Fibroblast of skin of right biceps (primary cell): ENCODE results near the gene RABL2A.
"Not testable (repeated sequence)": the region's sequence is repeated elsewhere in the genome, so short reads cannot be mapped to it uniquely, and the experiment has no call there.

ENCODE experiments used
- DNase-seq: peaks from one replicate; pipeline ENCODE4 v3.0.0-alpha.2; 2013

The RABL2A gene

DNA sequence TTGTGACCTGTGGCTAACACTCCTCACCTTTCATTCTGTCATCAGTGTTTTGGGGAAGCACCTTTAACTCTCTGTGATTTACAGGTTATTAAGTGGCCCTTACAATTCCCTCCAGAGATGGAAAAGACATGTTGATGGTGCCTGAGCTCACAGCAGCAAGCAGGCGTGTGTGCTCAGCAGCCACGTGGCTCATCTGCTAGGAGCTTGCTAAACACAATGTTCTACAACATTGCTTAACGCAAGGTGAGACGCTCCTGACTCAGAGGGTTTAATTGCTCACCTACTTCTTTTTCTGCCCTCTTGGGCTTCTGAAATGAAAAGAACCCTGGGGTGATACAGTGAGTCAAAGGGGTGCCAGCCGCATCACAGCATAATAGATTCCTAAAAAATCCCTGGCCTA is 6.1 kb upstream of the RABL2A start:
- not testable (repeated sequence) for DNase-seq

DNA sequence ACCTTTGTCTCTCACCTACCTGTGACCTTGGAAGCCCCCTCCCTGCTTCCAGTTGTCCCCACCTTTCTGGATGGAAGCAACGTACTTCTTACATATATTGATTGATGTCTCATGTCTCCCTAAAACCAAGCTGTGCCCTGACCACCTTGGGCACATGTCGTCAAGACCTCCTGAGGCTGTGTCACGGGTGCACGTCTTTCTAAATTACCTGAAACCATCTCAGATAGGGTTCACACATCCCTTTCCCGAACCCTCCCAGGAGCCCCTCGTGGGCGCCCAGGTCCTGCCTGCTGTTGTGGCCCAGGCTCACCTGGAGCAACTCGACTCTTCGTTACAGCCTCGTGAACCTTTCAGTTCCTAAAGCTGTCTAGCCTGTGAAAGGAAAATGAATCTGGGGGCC is 1.2 kb upstream of the RABL2A start:
- not testable (repeated sequence) for DNase-seq

DNA sequence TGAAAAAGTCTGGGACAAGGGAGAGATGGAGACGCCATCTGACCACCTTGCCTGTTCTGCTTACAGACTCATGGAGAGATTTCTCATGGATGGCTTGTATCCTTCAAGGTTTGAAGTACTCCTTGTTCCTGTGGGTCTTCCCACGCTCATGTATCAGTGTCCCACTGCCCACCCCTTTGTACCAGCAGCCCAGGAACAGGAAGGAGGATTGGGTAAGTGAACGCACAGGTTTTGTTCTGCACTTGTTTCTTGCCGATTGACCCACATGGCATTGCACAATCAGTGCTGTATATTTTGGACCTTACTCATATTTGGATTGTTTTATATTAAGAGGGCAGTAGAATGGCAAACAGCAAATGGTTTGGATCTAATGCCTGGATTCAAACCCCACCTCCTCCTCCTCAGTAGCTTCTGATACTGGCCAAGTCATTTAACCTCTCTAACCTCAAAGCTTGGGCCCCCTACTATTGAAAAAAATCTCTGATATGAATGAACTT is 5.8 kb downstream of the RABL2A start:
- not testable (repeated sequence) for DNase-seq

DNA sequence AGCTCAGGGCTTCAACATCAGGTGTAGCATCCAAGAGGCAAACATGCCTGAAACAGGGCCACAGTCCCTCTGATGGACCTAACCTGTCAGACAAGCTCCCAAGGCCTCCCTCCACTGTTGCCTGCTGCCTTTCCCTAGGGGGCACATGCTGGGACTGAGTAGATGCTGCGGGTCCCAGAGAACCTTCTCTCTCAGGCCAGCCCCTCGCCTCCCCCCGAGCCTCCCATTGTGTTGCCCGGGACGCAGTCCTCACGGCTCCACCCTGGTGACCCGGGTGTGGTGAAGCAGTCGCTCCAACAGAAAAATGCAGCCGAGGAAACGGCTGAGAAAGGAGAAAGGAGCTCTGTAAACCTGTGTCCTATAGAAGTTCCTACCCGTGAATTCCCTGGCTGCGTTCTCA is 8.3 kb downstream of the RABL2A start:
- not testable (repeated sequence) for DNase-seq

DNA sequence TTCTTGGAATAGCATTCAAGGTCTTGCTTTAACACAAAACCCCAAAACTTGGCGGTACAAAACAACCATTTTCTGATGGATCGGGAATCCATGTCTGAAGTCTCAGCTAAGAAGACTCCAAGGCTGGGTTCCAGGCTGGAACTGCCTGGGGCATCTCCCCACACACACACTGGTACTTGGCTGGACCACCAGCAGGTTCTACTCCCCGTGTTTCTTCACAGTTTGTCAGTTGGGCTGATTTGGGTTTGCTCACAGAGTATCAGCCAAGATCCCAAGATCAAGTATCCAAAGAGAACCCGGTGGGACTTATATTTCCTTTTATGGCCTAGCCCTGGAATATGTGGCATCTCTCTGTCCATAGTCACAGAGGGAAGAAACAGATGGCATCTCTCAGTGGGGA is 9.2 kb downstream of the RABL2A start:
- DNase-seq = not testable (repeated sequence)

DNA sequence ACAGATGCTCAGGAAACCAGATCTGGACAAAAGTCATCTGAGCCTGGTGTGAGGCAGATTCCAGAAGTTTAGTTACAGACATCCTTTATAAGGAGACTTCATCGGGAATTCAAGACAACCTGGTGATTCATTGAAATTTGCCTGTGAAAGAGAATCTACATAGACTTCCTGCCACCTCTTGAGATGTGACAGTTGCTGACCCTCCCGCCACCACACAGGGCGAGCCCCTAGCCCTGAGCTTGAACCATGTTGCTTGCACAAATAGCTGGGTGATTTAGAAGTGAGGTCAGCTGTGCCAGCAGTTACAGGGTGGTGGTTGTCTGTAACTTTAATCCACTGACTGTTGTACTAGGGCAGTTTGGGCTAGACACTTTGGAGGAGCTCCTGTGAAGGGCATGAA is 11.0 kb downstream of the RABL2A start:
- not testable (repeated sequence) for DNase-seq

DNA sequence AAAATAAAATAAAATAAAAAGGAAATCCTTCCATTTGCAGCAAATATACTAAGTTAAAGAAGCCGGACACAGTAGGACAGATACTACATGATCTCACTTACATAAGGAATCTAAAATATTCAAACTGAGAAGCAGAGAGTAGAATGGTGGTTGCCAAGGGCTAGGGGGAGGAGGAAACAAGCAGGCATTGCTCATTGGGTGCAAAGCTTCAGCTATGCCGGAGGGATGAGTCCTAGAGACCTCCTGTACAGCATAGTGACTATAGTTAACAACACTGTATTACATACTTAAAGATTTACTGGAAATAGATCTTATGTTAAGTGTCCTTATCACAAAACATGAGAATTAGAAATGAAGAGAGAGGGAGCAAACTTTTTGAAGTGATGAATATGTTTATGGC is 19.2 kb downstream of the RABL2A start:
- DNase-seq = peak; percentile 1

DNA sequence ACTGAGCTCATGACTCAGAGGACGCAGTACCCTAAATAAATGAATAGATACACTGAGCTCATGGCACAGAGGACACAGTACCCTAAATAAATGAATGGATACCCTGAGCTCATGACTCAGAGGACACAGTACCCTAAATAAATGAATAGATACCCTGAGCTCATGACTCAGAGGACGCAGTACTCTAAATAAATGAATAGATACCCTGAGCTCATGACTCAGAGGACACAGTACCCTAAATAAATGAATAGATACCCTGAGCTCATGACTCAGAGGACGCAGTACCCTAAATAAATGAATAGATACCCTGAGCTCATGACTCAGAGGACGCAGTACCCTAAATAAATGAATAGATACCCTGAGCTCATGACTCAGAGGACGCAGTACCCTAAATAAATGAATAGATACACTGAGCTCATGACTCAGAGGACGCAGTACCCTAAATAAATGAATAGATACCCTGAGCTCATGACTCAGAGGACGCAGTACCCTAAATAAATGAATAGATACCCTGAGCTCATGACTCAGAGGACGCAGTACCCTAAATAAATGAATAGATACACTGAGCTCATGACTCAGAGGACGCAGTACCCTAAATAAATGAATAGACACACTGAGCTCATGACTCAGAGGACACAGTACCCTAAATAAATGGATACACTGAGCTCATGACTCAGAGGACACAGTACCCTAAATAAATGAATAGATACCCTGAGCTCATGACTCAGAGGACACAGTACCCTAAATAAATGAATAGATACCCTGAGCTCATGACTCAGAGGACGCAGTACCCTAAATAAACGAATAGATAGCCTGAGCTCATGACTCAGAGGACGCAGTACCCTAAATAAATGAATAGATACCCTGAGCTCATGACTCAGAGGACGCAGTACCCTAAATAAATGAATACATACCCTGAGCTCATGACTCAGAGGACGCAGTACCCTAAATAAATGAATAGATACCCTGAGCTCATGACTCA is 24.1 kb downstream of the RABL2A start:
- not testable (repeated sequence) for DNase-seq

DNA sequence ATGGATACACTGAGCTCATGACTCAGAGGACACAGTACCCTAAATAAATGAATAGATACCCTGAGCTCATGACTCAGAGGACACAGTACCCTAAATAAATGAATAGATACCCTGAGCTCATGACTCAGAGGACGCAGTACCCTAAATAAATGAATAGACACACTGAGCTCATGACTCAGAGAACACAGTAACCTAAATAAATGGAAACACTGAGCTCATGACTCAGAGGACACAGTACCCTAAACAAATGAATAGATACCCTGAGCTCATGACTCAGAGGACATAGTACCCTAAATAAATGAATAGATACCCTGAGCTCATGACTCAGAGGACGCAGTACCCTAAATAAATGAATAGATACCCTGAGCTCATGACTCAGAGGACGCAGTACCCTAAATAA is 25.5 kb downstream of the RABL2A start:
- DNase-seq = not testable (repeated sequence)

DNA sequence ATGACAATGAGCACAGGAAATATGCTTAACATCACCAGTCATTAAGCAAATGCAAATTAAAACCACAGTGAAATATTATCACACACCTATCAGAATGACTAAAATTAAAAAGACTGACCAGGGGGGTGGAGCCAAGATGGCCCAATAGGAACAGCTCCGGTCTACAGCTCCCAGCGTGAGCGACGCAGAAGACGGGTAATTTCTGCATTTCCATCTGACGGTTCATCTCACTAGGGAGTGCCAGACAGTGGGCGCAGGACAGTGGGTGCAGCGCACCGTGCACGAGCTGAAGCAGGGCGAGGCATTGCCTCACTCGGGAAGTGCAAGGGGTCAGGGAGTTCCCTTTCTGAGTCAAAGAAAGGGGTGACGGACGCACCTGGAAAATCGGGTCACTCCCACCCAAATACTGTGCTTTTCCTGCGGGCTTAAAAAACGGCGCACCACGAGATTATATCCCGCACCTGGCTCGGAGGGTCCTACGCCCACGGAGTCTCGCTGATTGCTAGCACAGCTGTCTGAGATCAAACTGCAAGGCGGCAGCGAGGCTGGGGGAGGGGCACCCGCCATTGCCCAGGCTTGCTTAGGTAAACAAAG is 29.1 kb downstream of the RABL2A start:
- not testable (repeated sequence) for DNase-seq

DNA sequence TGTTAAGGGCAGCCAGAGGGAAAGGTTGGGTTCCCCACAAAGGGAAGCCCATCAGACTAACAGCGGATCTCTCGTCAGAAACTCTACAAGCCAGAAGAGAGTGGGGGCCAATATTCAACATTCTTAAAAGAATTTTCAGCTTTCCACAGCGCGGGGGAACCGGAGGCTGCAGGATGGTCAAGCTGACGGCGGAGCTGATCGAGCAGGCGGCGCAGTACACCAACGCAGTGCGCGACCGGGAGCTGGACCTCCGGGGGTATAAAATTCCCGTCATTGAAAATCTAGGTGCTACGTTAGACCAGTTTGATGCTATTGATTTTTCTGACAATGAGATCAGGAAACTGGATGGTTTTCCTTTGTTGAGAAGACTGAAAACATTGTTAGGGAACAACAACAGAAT is 30.7 kb downstream of the RABL2A start:
- DNase-seq = not testable (repeated sequence)

DNA sequence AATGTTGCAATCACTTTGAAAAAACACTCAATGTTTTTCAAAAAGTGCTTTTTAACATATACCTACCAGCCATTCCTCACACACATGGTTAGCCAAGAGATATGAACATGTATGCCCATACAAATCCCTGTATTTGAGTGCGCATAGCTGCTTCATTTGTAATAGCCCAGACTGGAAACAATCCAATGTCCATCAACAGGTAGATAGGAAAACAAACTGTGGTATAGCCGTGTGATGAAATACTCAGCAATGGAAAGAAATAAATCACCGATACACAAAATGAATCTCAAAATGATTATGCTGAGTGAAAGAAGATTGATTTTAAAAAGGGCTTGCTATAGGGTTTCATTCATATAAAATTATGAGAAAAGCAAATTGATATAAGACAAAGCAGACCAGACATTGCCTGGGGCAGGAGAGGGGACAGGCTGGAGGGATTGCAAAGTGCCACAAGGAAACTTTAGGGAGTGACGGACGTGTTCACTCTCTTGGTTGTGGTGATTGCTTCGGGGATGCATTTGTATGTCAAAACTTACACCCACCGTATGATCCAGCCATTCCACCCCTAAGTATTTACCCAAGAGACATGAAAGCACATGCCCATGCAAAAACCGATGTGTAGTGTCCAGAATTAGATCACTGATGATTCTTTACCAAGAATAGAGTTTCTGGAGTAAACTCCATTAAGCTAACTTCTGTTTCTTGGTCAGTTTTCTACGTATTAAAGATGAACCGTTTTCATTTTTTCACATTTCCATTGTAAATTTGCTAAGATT is 36.4 kb downstream of the RABL2A start:
- DNase-seq = not testable (repeated sequence)

DNA sequence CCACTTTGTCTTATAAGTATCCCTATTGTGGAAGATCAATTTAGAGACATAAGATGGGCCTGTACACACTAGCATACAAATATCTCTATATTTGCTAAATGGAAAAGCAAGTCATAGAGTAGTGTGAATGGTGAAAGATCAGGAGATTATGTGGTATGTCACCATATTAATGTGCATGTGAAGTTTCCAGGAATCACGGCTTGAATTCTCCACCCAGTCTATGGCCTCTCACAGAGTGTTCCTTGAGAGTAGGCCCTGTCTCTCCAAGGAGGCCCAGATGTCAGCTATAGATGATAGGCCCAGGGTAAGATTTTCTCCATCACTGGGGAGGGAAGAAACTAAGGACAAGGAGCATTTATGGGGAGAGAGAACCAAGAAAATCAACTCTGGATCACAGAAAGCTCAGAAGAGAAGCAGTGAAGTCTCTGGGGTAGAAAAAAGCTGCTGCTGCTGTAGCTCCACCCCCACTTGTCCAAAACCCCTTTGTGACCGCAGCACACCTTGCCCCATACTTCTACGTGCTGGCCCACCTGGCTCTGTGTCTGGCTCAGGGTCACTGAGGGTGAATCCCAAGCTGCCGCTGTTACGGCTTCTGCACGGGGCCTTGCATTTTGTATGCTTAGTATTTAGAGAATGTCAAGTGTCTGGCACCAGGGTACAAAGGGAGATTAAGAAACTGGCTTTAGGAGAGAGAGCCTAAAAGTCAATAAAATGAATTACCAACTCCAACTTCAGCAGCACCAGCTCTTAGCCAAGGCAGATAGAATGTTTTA is 37.9 kb downstream of the RABL2A start:
- DNase-seq = not testable (repeated sequence)

DNA sequence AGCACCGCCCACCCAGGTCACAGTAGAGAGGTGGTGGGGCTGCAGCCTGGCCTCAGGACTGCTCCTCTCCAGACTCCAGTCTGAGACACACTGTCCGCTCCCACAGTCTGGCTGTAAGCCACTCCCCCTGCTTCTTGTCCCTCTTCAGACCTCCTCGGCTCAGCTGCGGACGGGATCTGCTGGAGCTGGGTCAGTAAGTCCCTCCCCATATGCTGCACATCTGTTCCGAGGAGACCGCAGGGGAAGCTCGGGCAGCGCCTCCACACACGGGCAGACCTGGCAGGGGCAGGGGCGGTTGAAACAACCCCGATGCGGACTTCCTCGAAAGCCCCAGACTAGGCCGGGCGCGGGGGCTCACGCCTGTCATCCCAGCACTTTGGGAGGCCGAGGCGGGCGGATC is 41.9 kb downstream of the RABL2A start:
- not testable (repeated sequence) for DNase-seq

DNA sequence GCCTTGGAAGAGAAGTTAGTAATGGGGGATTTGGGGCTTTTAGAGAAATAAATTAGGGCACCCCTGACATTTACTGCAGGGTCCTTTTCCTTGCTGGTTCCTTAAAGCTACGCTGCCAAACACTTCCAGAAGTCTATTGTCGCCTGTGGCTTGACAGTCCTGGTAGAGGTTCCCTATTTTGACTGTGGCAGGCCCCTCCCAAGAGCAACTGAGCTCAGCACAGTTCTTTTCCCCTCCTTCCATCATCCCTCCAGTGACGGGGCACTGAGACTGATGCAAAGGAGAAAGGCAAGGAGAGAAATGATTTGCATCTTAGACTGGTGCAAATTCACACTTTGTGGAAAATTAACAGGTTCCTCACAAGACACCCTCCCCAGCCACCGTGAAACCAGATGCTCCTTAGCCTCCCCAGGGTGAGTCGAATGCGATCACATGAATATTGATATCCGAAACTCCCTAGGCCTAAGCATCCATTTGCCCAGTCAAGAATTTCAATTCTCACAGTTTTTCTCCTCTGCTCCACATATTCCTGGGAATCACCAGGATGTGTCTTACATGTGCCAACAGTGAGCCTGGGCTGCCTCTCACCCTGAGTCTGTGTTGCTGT is 45.4 kb downstream of the RABL2A start:
- DNase-seq = no peak

DNA sequence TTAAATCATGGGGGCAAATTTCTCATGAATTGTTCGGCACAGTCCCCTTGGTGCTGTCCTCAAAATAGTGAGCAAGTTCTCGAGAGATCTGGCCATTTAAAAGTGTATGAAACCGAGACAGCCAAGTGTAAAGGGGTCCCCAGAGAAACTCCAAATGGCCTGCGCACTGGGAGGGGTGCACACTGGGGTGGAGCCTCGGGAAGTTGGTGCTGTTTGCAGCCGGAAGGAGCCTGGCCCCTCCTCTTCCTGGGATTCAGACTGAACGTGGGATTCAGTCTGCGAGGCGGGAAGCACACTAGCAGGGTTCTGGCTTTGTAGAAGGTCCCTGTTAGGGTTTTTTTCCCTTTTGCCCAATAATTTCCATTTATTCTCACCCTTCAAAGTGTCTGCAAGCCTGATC is 48.8 kb downstream of the RABL2A start:
- no peak for DNase-seq

DNA sequence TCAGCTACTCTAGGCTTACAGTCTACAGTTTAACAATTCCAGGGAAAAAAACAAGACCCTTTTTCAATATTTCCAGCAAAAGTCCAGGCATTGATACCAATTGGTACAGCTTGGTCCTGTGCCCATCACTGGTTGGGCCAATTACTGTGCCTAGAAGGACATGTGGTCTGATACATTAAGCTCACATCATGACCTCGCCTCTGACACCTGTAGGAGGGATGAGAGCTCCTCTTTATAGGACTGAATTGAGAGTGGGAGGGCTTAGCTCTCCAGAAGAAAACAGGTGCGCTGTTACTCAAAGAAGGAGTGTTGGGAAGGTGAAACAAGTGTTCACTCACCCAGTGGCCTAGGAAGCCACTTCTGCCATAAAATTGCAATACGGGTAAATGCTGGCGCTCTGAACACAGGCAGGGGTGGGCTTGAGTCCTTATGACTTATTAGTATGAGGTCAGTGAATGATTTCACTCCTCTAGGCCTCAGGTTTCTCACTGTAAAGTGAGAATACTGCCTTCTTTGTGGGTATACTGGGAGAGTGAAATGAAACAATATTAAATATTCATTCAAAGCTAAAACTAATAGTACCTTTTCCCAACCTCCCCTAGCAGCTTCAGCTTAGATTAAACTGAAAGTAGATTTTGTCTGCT is 49.7 kb downstream of the RABL2A start:
- no peak for DNase-seq

DNA sequence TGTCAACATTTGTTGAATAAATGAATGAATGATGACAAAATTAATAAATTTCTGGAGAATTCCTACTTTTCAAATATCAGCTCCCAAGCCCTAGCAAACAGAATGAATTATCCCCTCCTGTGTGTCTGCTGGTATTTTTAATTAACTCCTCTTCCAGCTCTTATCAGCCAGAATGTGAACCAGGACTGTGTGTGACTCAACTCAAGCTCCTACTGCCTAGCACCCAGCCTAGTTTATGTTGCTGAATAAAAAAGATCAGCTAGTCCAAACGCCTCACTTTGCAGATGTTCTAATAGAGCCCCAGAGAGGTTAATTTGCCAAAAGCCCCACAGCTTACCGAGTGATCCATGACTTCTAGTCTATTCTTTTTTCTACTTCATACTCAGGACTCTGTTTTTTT is 50.3 kb downstream of the RABL2A start:
- DNase-seq = no peak

DNA sequence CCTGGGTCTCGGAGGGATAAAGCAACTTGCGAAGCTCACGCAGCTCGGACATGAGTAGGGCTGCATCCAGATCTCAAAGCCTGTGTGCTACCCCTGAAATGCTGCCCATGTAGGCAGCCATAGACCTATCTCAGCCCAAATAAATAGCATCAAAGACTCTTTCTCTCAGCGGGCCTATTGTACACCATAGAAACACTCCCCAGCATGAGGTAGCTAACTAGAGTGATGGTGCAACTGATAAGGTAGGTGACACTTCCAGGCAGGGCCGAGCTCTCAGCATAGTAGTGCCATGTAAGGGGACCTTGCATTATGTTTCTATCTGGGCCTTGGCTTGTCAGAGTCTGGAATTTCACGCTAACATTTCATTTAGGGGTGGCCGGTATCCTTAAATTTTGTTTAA is 52.4 kb downstream of the RABL2A start:
- no peak for DNase-seq

DNA sequence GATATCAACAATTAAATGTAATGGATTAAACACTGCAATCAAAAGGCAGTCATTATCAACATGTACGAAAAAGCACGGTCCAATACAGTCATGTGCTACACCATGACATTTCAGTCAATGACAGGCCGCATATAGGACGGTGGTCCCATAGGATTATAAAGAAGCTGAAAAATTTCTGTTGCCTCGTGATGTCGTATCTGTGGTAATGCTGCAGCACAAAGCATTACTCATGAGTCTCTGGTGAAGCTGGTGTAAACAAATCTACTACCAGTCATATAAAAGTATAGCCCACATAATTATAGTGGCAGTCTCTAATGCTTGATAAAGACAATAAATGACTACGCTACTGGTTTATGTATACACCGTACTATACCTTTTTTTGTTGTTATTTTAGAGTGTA is 58.4 kb downstream of the RABL2A start:
- no peak for DNase-seq

DNA sequence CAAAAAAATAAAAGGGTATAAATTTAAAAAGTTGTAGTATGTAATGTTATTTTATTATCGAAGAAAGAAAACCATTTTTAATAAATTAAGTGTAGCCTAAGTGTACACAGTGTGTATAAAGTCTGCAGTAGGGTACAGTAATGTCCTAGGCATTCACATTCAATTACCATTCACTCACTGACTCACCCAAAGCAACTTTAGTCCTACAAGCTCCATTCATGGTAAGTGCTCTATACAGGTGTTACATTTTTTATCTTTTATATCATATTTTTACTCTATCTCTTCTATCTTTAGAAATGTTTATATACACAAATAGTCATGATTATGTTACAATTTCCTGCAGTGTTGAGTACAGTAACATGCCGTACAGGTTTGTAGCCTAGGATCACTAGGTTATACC is 59.5 kb downstream of the RABL2A start:
- peak; percentile 5 for DNase-seq
